Measurements from ENCODE around the gene STEAP1B.
A peak's percentile ranks its signal among the peaks of the same experiment; 100 is the strongest.
"Not testable (repeated sequence)": the region's sequence is repeated elsewhere in the genome, so short reads cannot be mapped to it uniquely, and the experiment has no call there.

STEAP1B gene

GRCh38 chr7:22452142-22452959, 47.6 kb downstream of the STEAP1B start:
- DNase-seq = peak; percentile 15

- not testable (repeated sequence) for DNase-seq
Measured at GRCh38 chr7:22450013-22450412, 50.0 kb downstream of the STEAP1B start.

- DNase-seq = no peak
Measured at GRCh38 chr7:22447762-22448161, 52.2 kb downstream of the STEAP1B start.

GRCh38 chr7:22447008-22447407, 53.0 kb downstream of the STEAP1B start:
- DNase-seq = no peak

GRCh38 chr7:22445853-22446252, 54.1 kb downstream of the STEAP1B start:
- DNase-seq = no peak

- DNase-seq = no peak
Measured at GRCh38 chr7:22445140-22445743, 54.7 kb downstream of the STEAP1B start.

- DNase-seq = no peak
Measured at GRCh38 chr7:22444181-22444971, 55.6 kb downstream of the STEAP1B start.

- DNase-seq = no peak
Measured at GRCh38 chr7:22443370-22444180, 56.4 kb downstream of the STEAP1B start.

- no peak for DNase-seq
Measured at GRCh38 chr7:22442882-22443369, 57.1 kb downstream of the STEAP1B start.

- no peak for DNase-seq
Measured at GRCh38 chr7:22442187-22442881, 57.7 kb downstream of the STEAP1B start.

GRCh38 chr7:22441157-22441556, 58.8 kb downstream of the STEAP1B start:
- no peak for DNase-seq

GRCh38 chr7:22438994-22439393, 61.0 kb downstream of the STEAP1B start:
- DNase-seq = no peak

GRCh38 chr7:22436552-22436951, 63.4 kb downstream of the STEAP1B start:
- DNase-seq = not testable (repeated sequence)

- DNase-seq = no peak
Measured at GRCh38 chr7:22435720-22436119, 64.3 kb downstream of the STEAP1B start.

- no peak for DNase-seq
Measured at GRCh38 chr7:22435105-22435504, 64.9 kb downstream of the STEAP1B start.

- DNase-seq = no peak
Measured at GRCh38 chr7:22433710-22434460, 66.1 kb downstream of the STEAP1B start.

GRCh38 chr7:22433165-22433700, 66.8 kb downstream of the STEAP1B start:
- DNase-seq = not testable (repeated sequence)

- DNase-seq = no peak
Measured at GRCh38 chr7:22432203-22432718, 67.7 kb downstream of the STEAP1B start.

GRCh38 chr7:22430457-22430856, 69.5 kb downstream of the STEAP1B start:
- DNase-seq = no peak

GRCh38 chr7:22429386-22429785, 70.6 kb downstream of the STEAP1B start:
- DNase-seq = no peak

GRCh38 chr7:22427855-22428254, 72.1 kb downstream of the STEAP1B start:
- DNase-seq = no peak

All from CD4-positive, alpha-beta T cell treated with Interleukin-6 for 4 hours (primary cell).